ENCODE data around the gene ENDOD1.

Gene ENDOD1

DNA sequence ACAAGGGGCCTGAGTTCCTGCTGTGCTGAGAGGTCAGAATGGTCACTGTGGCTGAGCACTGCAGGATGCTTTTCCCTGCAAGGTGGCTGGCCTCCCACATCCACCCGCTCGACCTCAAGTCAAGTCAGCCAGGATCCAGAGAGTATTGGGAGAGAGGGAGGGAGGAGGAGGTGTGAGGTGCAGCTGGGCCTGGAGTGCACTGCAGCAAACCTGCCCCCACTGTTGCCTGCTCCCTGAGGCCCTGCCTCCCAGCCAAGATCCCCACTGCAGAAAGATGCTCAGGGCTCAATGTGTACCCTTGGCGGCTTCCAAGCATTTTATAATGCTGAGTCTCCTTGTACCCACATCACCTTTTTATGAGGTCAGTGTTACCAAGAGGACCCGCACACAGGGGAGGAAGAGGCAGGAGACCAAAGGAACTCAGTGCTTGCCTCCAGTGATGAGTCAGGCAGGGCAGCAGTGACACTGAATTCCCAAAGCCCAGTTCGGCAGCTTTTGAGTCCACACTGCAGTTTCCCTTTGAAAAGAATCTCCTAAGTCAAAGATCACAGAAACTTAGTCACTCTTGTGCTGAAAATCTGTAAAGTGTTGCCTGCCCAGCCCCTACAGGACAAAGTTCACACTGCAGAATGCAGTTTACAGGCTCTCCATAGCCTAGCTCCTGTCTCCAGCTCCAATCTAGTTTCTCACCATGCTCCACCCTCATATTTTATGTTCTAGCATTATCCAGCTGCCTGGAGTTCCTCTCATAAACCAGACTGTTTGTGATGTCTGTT, 3.1 kb downstream of the ENDOD1 start:
- Histone ChIP-seq H3K4me3 (ENCODE audit: low read depth in 1 of 2, low read length in 2 of 2) (no peak overlapping the region), H3K36me3 (ENCODE audit: insufficient read depth, low read length) (no peaks in the 10 kb centered on the region), H3K9me3 (ENCODE audit: low read length) (no peaks in the 10 kb centered on the region), H3K9ac (ENCODE audit: low read length) (no peak overlapping the region), H3K27me3 (ENCODE audit: control insufficient read depth in 1 of 2, insufficient read depth in 2 of 2, low read length in 2 of 2) (no peaks in the 10 kb centered on the region), H3K27ac (ENCODE audit: low read depth, low read length) (no peak overlapping the region), H3K4me1 (ENCODE audit: insufficient read depth, low read length) (peaks cover 24% of the 10 kb centered on the region)

GRCh38 chr11:95093548-95093947, 3.9 kb downstream of the ENDOD1 start:
- H3K9me3 ChIP-seq (ENCODE audit: low read length) = no peaks in the 10 kb centered on the region
- H3K4me3 ChIP-seq (ENCODE audit: low read depth in 1 of 2, low read length in 2 of 2) = no peak overlapping the region
- no peaks in the 10 kb centered on the region for H3K27me3 ChIP-seq (ENCODE audit: control insufficient read depth in 1 of 2, insufficient read depth in 2 of 2, low read length in 2 of 2)
- peaks cover 24% of the 10 kb centered on the region for H3K4me1 ChIP-seq (ENCODE audit: insufficient read depth, low read length)
- no peak overlapping the region for H3K27ac ChIP-seq (ENCODE audit: low read depth, low read length)
- H3K9ac ChIP-seq (ENCODE audit: low read length) = no peak overlapping the region
- no peaks in the 10 kb centered on the region for H3K36me3 ChIP-seq (ENCODE audit: insufficient read depth, low read length)

- H3K27ac ChIP-seq (ENCODE audit: low read depth, low read length) = no peak overlapping the region
- peaks cover 11% of the 10 kb centered on the region for H3K4me1 ChIP-seq (ENCODE audit: insufficient read depth, low read length)
- no peaks in the 10 kb centered on the region for H3K36me3 ChIP-seq (ENCODE audit: insufficient read depth, low read length)
Measured at GRCh38 chr11:95095858-95096587, 6.4 kb downstream of the ENDOD1 start.

DNA sequence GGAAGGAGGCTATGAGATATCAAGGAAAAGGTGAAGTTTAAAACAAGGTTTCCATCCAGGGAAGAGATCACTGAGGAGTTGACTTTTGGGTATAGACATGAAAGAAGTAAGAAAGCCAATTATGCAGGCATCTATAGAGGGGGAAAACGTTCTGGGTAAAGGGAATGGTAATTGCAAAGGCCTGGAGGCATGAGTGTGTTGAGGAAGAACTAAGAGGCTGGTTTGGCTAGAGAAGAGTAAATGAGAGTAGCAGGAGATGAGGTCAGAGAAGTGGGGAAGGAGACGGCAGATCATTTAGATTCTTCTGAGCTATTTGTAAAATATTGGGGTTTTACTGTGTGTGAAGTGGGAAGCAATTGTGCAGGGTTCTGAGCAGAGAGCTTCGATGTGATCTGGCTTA, 7.6 kb downstream of the ENDOD1 start:
- no peak overlapping the region for H3K9ac ChIP-seq (ENCODE audit: low read length)
- no peak overlapping the region for H3K4me3 ChIP-seq (ENCODE audit: low read depth in 1 of 2, low read length in 2 of 2)
- no peaks in the 10 kb centered on the region for H3K4me1 ChIP-seq (ENCODE audit: insufficient read depth, low read length)
- no peak overlapping the region for H3K27ac ChIP-seq (ENCODE audit: low read depth, low read length)
- H3K9me3 ChIP-seq (ENCODE audit: low read length) = no peaks in the 10 kb centered on the region
- no peaks in the 10 kb centered on the region for H3K27me3 ChIP-seq (ENCODE audit: control insufficient read depth in 1 of 2, insufficient read depth in 2 of 2, low read length in 2 of 2)
- H3K36me3 ChIP-seq (ENCODE audit: insufficient read depth, low read length) = no peaks in the 10 kb centered on the region

More at GRCh38 chr11:95095858-95096587, 6.4 kb downstream of the ENDOD1 start:
- Histone ChIP-seq H3K9me3 (ENCODE audit: low read length) (no peaks in the 10 kb centered on the region), H3K9ac (ENCODE audit: low read length) (no peak overlapping the region), H3K27me3 (ENCODE audit: control insufficient read depth in 1 of 2, insufficient read depth in 2 of 2, low read length in 2 of 2) (no peaks in the 10 kb centered on the region), H3K4me3 (ENCODE audit: low read depth in 1 of 2, low read length in 2 of 2) (no peak overlapping the region)

DNA sequence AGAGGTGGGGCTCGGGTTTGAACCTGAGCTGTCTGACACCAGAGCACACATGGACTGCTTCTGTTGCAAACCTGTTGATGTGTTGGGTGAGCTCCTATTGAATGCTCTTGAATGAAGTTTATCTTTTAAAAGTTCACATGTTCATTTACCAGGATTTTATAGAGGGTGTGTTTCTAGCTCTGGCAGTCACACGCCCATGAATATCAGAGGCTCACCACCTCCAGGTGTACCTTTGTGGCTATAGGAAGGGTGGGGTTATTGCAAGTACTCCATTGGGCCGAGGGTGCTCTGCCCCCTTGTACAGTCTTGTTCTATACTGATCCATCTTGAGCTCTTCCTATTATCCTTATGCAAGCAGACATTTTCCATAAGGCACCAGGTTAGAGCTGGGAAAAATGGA, 9.2 kb downstream of the ENDOD1 start:
- no peak overlapping the region for H3K27ac ChIP-seq (ENCODE audit: low read depth, low read length)
- no peak overlapping the region for H3K4me3 ChIP-seq (ENCODE audit: low read depth in 1 of 2, low read length in 2 of 2)
- no peaks in the 10 kb centered on the region for H3K4me1 ChIP-seq (ENCODE audit: insufficient read depth, low read length)
- H3K9me3 ChIP-seq (ENCODE audit: low read length) = no peaks in the 10 kb centered on the region
- no peaks in the 10 kb centered on the region for H3K27me3 ChIP-seq (ENCODE audit: control insufficient read depth in 1 of 2, insufficient read depth in 2 of 2, low read length in 2 of 2)
- H3K36me3 ChIP-seq (ENCODE audit: insufficient read depth, low read length) = no peaks in the 10 kb centered on the region
- H3K9ac ChIP-seq (ENCODE audit: low read length) = no peak overlapping the region

DNA sequence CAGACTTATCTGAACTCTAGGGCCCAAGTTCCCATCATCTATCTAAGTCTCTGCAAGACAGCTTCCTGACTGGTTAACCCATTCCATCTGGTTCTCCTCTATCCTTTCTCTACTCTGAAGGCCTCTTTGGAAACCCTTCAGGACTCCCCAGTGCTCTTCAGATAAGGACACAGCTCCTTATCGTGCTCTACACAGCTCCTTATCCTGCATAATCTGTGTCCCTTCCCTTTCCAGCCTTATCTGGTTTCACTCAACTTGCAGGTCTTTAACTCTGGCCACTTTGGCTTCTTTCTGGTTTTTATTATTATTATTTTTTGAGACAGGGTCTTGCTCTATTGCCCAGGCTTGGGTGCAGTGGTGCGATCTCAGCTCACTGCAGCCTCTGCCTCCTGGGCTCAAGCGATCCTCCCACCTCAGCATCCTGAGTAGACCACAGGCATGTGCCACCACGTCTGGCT, 10.6 kb downstream of the ENDOD1 start:
- Histone ChIP-seq H3K4me1 (ENCODE audit: insufficient read depth, low read length) (no peaks in the 10 kb centered on the region), H3K27ac (ENCODE audit: low read depth, low read length) (no peak overlapping the region), H3K36me3 (ENCODE audit: insufficient read depth, low read length) (no peaks in the 10 kb centered on the region), H3K9ac (ENCODE audit: low read length) (no peak overlapping the region), H3K9me3 (ENCODE audit: low read length) (no peaks in the 10 kb centered on the region), H3K27me3 (ENCODE audit: control insufficient read depth in 1 of 2, insufficient read depth in 2 of 2, low read length in 2 of 2) (no peaks in the 10 kb centered on the region), H3K4me3 (ENCODE audit: low read depth in 1 of 2, low read length in 2 of 2) (no peak overlapping the region)

GRCh38 chr11:95100856-95101507, 11.3 kb downstream of the ENDOD1 start:
- no peaks in the 10 kb centered on the region for H3K9me3 ChIP-seq (ENCODE audit: low read length)
- no peak overlapping the region for H3K4me3 ChIP-seq (ENCODE audit: low read depth in 1 of 2, low read length in 2 of 2)
- H3K27me3 ChIP-seq (ENCODE audit: control insufficient read depth in 1 of 2, insufficient read depth in 2 of 2, low read length in 2 of 2) = no peaks in the 10 kb centered on the region
- no peak overlapping the region for H3K9ac ChIP-seq (ENCODE audit: low read length)
- H3K4me1 ChIP-seq (ENCODE audit: insufficient read depth, low read length) = no peaks in the 10 kb centered on the region
- H3K27ac ChIP-seq (ENCODE audit: low read depth, low read length) = no peak overlapping the region
- H3K36me3 ChIP-seq (ENCODE audit: insufficient read depth, low read length) = no peaks in the 10 kb centered on the region

DNA sequence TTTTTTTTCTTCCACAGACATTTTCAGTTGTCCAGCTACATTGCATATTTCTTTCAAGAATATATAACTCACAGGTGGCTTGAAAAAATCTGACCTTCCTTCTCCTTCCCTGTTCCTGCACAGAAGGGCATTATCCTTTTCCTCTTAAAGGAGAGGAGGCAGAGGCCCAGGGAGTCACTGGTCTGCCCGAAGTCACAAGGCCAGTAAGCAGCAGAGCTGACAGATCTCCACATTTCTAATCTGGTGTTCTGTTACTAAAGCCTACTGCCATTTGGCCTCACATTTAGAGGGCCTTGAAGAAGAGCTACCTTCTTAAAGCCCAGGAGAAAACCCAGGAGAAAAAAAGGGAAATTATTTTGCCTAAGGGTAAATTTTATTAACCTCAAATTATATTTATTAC, 12.3 kb downstream of the ENDOD1 start:
- Histone ChIP-seq H3K4me1 (ENCODE audit: insufficient read depth, low read length) (no peaks in the 10 kb centered on the region), H3K27ac (ENCODE audit: low read depth, low read length) (no peak overlapping the region), H3K9me3 (ENCODE audit: low read length) (no peaks in the 10 kb centered on the region), H3K4me3 (ENCODE audit: low read depth in 1 of 2, low read length in 2 of 2) (no peak overlapping the region), H3K36me3 (ENCODE audit: insufficient read depth, low read length) (no peaks in the 10 kb centered on the region), H3K27me3 (ENCODE audit: control insufficient read depth in 1 of 2, insufficient read depth in 2 of 2, low read length in 2 of 2) (no peaks in the 10 kb centered on the region), H3K9ac (ENCODE audit: low read length) (no peak overlapping the region)

DNA sequence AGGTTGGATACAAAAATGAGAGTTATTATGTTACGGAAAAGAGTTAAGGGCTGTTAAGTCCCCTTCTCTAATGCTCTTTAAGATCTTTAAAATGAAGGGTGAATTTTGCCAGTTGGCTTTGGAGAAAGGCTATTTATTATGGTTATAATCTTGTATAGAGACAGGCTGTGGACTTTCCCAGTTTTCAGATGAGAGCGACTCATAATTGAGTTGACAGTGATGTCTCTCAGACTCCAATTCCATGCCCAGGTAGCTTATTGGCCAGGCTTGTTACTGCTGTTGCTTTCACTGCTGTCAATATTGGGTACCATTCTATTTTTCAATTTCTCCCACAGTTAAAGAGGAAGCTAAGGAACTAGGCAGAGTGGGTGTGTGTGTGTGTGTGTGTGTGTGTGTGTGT, 13.1 kb downstream of the ENDOD1 start:
- Histone ChIP-seq H3K4me3 (ENCODE audit: low read depth in 1 of 2, low read length in 2 of 2) (no peak overlapping the region), H3K4me1 (ENCODE audit: insufficient read depth, low read length) (no peaks in the 10 kb centered on the region)

GRCh38 chr11:95103701-95104100, 14.1 kb downstream of the ENDOD1 start:
- Histone ChIP-seq H3K36me3 (ENCODE audit: insufficient read depth, low read length) (no peaks in the 10 kb centered on the region), H3K9me3 (ENCODE audit: low read length) (no peaks in the 10 kb centered on the region), H3K4me3 (ENCODE audit: low read depth in 1 of 2, low read length in 2 of 2) (no peak overlapping the region), H3K4me1 (ENCODE audit: insufficient read depth, low read length) (no peaks in the 10 kb centered on the region), H3K9ac (ENCODE audit: low read length) (no peak overlapping the region), H3K27ac (ENCODE audit: low read depth, low read length) (no peak overlapping the region), H3K27me3 (ENCODE audit: control insufficient read depth in 1 of 2, insufficient read depth in 2 of 2, low read length in 2 of 2) (no peaks in the 10 kb centered on the region)

More for the DNA sequence above, 13.1 kb downstream of the ENDOD1 start:
- no peak overlapping the region for H3K9ac ChIP-seq (ENCODE audit: low read length)
- no peak overlapping the region for H3K27ac ChIP-seq (ENCODE audit: low read depth, low read length)
- H3K27me3 ChIP-seq (ENCODE audit: control insufficient read depth in 1 of 2, insufficient read depth in 2 of 2, low read length in 2 of 2) = no peaks in the 10 kb centered on the region
- H3K9me3 ChIP-seq (ENCODE audit: low read length) = no peaks in the 10 kb centered on the region
- H3K36me3 ChIP-seq (ENCODE audit: insufficient read depth, low read length) = no peaks in the 10 kb centered on the region

- Histone ChIP-seq H3K9ac (ENCODE audit: low read length) (no peak overlapping the region), H3K27me3 (ENCODE audit: control insufficient read depth in 1 of 2, insufficient read depth in 2 of 2, low read length in 2 of 2) (no peaks in the 10 kb centered on the region), H3K4me3 (ENCODE audit: low read depth in 1 of 2, low read length in 2 of 2) (no peak overlapping the region), H3K9me3 (ENCODE audit: low read length) (no peaks in the 10 kb centered on the region), H3K27ac (ENCODE audit: low read depth, low read length) (no peak overlapping the region), H3K36me3 (ENCODE audit: insufficient read depth, low read length) (no peaks in the 10 kb centered on the region), H3K4me1 (ENCODE audit: insufficient read depth, low read length) (no peaks in the 10 kb centered on the region)
Measured at GRCh38 chr11:95104121-95104830, 14.6 kb downstream of the ENDOD1 start.

Data from muscle layer of colon (tissue), 2 donors.